Activated CD4-positive, alpha-beta T cell treated with anti-CD3 and anti-CD28 coated beads, Interleukin-2, amount 50 U/mL, for 48 hours (primary cell): Measurements from ENCODE around the gene NFATC1.
"Not testable (repeated sequence)": the region's sequence is repeated elsewhere in the genome, so short reads cannot be mapped to it uniquely, and the experiment has no call there.

Experiments used
- DNase-seq, 2 experiments: peaks; one replicate each; pipeline ENCODE4 v3.0.0-alpha.2; 2020

Gene NFATC1

GRCh38 chr18:79493801-79494211 lies 98.1 kb downstream of the NFATC1 start:
- no peak for DNase-seq

GRCh38 chr18:79494936-79495335 lies 99.2 kb downstream of the NFATC1 start:
- no peak for DNase-seq

- DNase-seq: no peak
Measured at GRCh38 chr18:79495591-79496071, 99.9 kb downstream of the NFATC1 start.

GRCh38 chr18:79496237-79496977 lies 100.7 kb downstream of the NFATC1 start:
- DNase-seq: no peak

GRCh38 chr18:79496978-79497637 lies 101.4 kb downstream of the NFATC1 start:
- no peak for DNase-seq

GRCh38 chr18:79497638-79498081 lies 101.9 kb downstream of the NFATC1 start:
- DNase-seq: no peak

- no peak for DNase-seq
Measured at GRCh38 chr18:79498662-79499061, 102.9 kb downstream of the NFATC1 start.

GRCh38 chr18:79501006-79501405 lies 105.3 kb downstream of the NFATC1 start:
- no peak for DNase-seq

- DNase-seq: no peak
Measured at GRCh38 chr18:79502782-79503181, 107.1 kb downstream of the NFATC1 start.

GRCh38 chr18:79503406-79503805 lies 107.7 kb downstream of the NFATC1 start:
- no peak for DNase-seq

- DNase-seq: no peak
Measured at GRCh38 chr18:79504034-79504433, 108.3 kb downstream of the NFATC1 start.

- DNase-seq: not testable (repeated sequence)
Measured at GRCh38 chr18:79504495-79504894, 108.8 kb downstream of the NFATC1 start.

- DNase-seq: not testable (repeated sequence)
Measured at GRCh38 chr18:79505465-79505864, 109.7 kb downstream of the NFATC1 start.

GRCh38 chr18:79506191-79507075 lies 110.7 kb downstream of the NFATC1 start:
- no peak for DNase-seq

GRCh38 chr18:79507076-79507545 lies 111.4 kb downstream of the NFATC1 start:
- no peak for DNase-seq

GRCh38 chr18:79507546-79508480 lies 112.1 kb downstream of the NFATC1 start:
- DNase-seq: peak in 1 of 2 experiments; percentile 40

- no peak for DNase-seq
Measured at GRCh38 chr18:79508565-79509535, 113.1 kb downstream of the NFATC1 start.

- DNase-seq: no peak
Measured at GRCh38 chr18:79509536-79509930, 113.8 kb downstream of the NFATC1 start.

- no peak for DNase-seq
Measured at GRCh38 chr18:79510046-79510685, 114.4 kb downstream of the NFATC1 start.

- DNase-seq: no peak
Measured at GRCh38 chr18:79510731-79511241, 115.1 kb downstream of the NFATC1 start.
